Peyer's patch (tissue), 4 donors: ENCODE results near the gene ZMYND10. TPM values are rescaled to one million over a fixed set of nuclear protein-coding genes. Genes with fewer than 3 reads are reported as not detected.

Experiments used
- DNase-seq, 3 donors: peaks; one replicate each; pipeline ENCODE4 v3.0.0-alpha.2; 2017 to 2019
- H3K27ac ChIP-seq, 4 donors: fragments of 200-600 bp; sonication (generic); one replicate each; pipeline ENCODE4 v1.5.1; 2016 to 2019
- H3K27me3 ChIP-seq, 2 donors: fragments of 200-600 bp; sonication (generic); one replicate each; pipeline ENCODE4 v1.5.1; 2019
- H3K36me3 ChIP-seq, 3 donors: fragments of 200-600 bp; sonication (generic); one replicate each; pipeline ENCODE4 v1.5.1; 2016 to 2019
- H3K4me1 ChIP-seq, 4 donors: fragments of 200-600 bp; sonication (generic); one replicate each; pipeline ENCODE4 v1.5.1; 2016 to 2019
- H3K4me3 ChIP-seq, 4 donors: fragments of 200-600 bp; sonication (generic); 1 replicate in 3 of 4; 2 replicates in 1 of 4; pipeline ENCODE4 v1.5.1; 2016 to 2019; ENCODE audit warnings: mild to moderate bottlenecking in 1 of 4
- H3K9me3 ChIP-seq, 4 donors: fragments of 200-600 bp; sonication (generic); one replicate each; pipeline ENCODE4 v1.5.1; 2016 to 2019; ENCODE audit warnings: mild to moderate bottlenecking in 1 of 4
- CTCF ChIP-seq, 6 experiments: fragments of 450-650 bp in 4 of 6; fragments of 200-600 bp in 2 of 6; sonication (generic) in 1 of 6; IDR thresholded peaks; one replicate each; pipeline ENCODE4 v1.5.1; 2017 to 2019; ENCODE audit warnings: antibody characterized with exemption in 6 of 6, mild to moderate bottlenecking in 3 of 6, moderate library complexity in 1 of 6
- POLR2A ChIP-seq, 2 donors: fragments of 450-650 bp; IDR thresholded peaks; one replicate each; pipeline ENCODE4 v1.5.1; 2017; ENCODE audit warnings: antibody characterized with exemption in 2 of 2, mild to moderate bottlenecking in 2 of 2, moderate library complexity in 2 of 2
- total RNA-seq, 4 donors: library from RNA; depleted of rRNA; stranded (reverse); fragments of >200 nt; gene quantifications; one replicate each; pipeline ENCODE4 v1.1.0, GENCODE V29; 2016

The ZMYND10 gene
- total RNA-seq, 4 donors from 2014 or later = 0.27 to 0.38 TPM; not detected in 2

- no peaks in the 10 kb centered on the region for H3K9me3 ChIP-seq
- peaks cover 7 to 60% (median 22%) of the 10 kb centered on the region in 4 donors for H3K4me1 ChIP-seq
- H3K4me3 ChIP-seq = peak overlapping the region in 1 of 4 donors; percentile 77
- peak overlapping the region in 1 of 4 donors; percentile 93 for H3K27ac ChIP-seq
- TF ChIP-seq POLR2A (IDR thresholded peaks at IDR 0.05) = no peak
- TF ChIP-seq CTCF (IDR thresholded peaks at IDR 0.05) = no peak
- no peaks in the 10 kb centered on the region for H3K27me3 ChIP-seq
- peaks cover 0 to 11% (median 0%) of the 10 kb centered on the region in 3 donors for H3K36me3 ChIP-seq
- peak in 1 of 3 donors; percentile 41 for DNase-seq
Observed at GRCh38 chr3:50319181-50319893, 26.2 kb downstream of the ZMYND10 start.

- no peak for TF ChIP-seq CTCF (IDR thresholded peaks at IDR 0.05)
- TF ChIP-seq POLR2A (IDR thresholded peaks at IDR 0.05) = no peak
- peak overlapping the region in 1 of 4 donors; percentile 77 for H3K4me3 ChIP-seq
Observed at GRCh38 chr3:50318615-50319014, 26.9 kb downstream of the ZMYND10 start.

GRCh38 chr3:50318163-50318562 is 27.4 kb downstream of the ZMYND10 start:
- TF ChIP-seq POLR2A (IDR thresholded peaks at IDR 0.05) (no peak), CTCF (IDR thresholded peaks at IDR 0.05) (no peak)
- Histone ChIP-seq H3K9me3 (no peaks in the 10 kb centered on the region), H3K4me1 (peaks cover 7 to 58% (median 22%) of the 10 kb centered on the region in 4 donors), H3K27me3 (no peaks in the 10 kb centered on the region), H3K36me3 (peaks cover 0 to 11% (median 0%) of the 10 kb centered on the region in 3 donors), H3K27ac (peak overlapping the region in 2 of 4 donors; percentile 79 to 93), H3K4me3 (no peak overlapping the region)
- no peak for DNase-seq

More at GRCh38 chr3:50318615-50319014, 26.9 kb downstream of the ZMYND10 start:
- no peaks in the 10 kb centered on the region for H3K27me3 ChIP-seq
- DNase-seq = peak in 1 of 3 donors; percentile 47
- H3K9me3 ChIP-seq = no peaks in the 10 kb centered on the region
- peaks cover 0 to 11% (median 0%) of the 10 kb centered on the region in 3 donors for H3K36me3 ChIP-seq
- H3K4me1 ChIP-seq = peaks cover 7 to 58% (median 22%) of the 10 kb centered on the region in 4 donors
- peak overlapping the region in 1 of 4 donors; percentile 93 for H3K27ac ChIP-seq

- H3K36me3 ChIP-seq = peaks cover 0 to 11% (median 0%) of the 10 kb centered on the region in 3 donors
Observed at GRCh38 chr3:50317300-50317699, 28.2 kb downstream of the ZMYND10 start.

GRCh38 chr3:50316657-50317242 is 28.8 kb downstream of the ZMYND10 start:
- Histone ChIP-seq H3K9me3 (no peaks in the 10 kb centered on the region), H3K36me3 (peaks cover 0 to 11% (median 0%) of the 10 kb centered on the region in 3 donors), H3K27me3 (no peaks in the 10 kb centered on the region), H3K27ac (peak overlapping the region; percentile 52 to 93 (median 74)), H3K4me1 (peaks cover 3 to 50% (median 17%) of the 10 kb centered on the region in 4 donors), H3K4me3 (peak overlapping the region in 1 of 4 donors; percentile 14)
- TF ChIP-seq POLR2A (IDR thresholded peaks at IDR 0.05) (peak; percentile 52 to 66), CTCF (IDR thresholded peaks at IDR 0.05) (no peak)
- peak in 2 of 3 donors; percentile 90 to 92 for DNase-seq

More at GRCh38 chr3:50317300-50317699, 28.2 kb downstream of the ZMYND10 start:
- Histone ChIP-seq H3K4me1 (peaks cover 5 to 55% (median 22%) of the 10 kb centered on the region in 4 donors), H3K4me3 (peak overlapping the region in 1 of 4 donors; percentile 14), H3K9me3 (no peaks in the 10 kb centered on the region), H3K27me3 (no peaks in the 10 kb centered on the region), H3K27ac (peak overlapping the region; percentile 52 to 93 (median 74))
- no peak for TF ChIP-seq CTCF (IDR thresholded peaks at IDR 0.05)
- no peak for TF ChIP-seq POLR2A (IDR thresholded peaks at IDR 0.05)
- DNase-seq = peak in 1 of 3 donors; percentile 73
